CD4-positive, alpha-beta T cell (primary cell): Measurements from ENCODE around the gene CCDC194. TPM values are rescaled to one million over a fixed set of nuclear protein-coding genes. Genes with fewer than 3 reads are reported as not detected.

Experiments used
- ATAC-seq: fragments of 200-7000 bp; cut with Tn5 transposase; one replicate; pipeline ENCODE4 v1.10.0; 2022; ENCODE audit warnings: mild to moderate bottlenecking; ENCODE audit not compliant: poor library complexity
- CTCF ChIA-PET: fragments of 350-600 bp; sonication (Branson Sonifier 250); formaldehyde crosslinking; loops from one replicate; lab custom pipeline; 2021; ENCODE audit warnings: antibody characterized with exemption, inconsistent platforms; lab: Charles Lee
- POLR2A ChIA-PET: fragments of 350-600 bp; sonication (Branson Sonifier 250); formaldehyde crosslinking; loops from one replicate; lab custom pipeline; 2021; ENCODE audit warnings: antibody characterized with exemption, inconsistent platforms; lab: Charles Lee
- DNase-seq, 14 experiments: peaks; one replicate each; pipeline ENCODE4 v3.0.0-alpha.2; 2013 to 2020; ENCODE audit warnings: mixed read lengths in 2 of 14
- H3K27ac ChIP-seq, 2 donors: one replicate each; pipeline versions ENCODE4 v1.5.1 to v1.7.0; 2013; ENCODE audit warnings: low read length in 2 of 2, low read depth in 1 of 2, mild to moderate bottlenecking in 1 of 2
- H3K27me3 ChIP-seq, 2 experiments: 1 replicate in 1 of 2; 2 replicates in 1 of 2; pipeline versions ENCODE4 v1.6.1 to v1.7.0; 2013; ENCODE audit warnings: low read length in 2 of 2, control low read depth in 1 of 2, mild to moderate bottlenecking in 1 of 2, moderate library complexity in 1 of 2; ENCODE audit not compliant: insufficient read depth in 2 of 2, control insufficient read depth in 1 of 2
- H3K36me3 ChIP-seq: one replicate; pipeline ENCODE4 v1.6.1; 2013; ENCODE audit warnings: low read length, control low read depth; ENCODE audit not compliant: insufficient read depth
- H3K4me1 ChIP-seq: one replicate; pipeline ENCODE4 v1.6.1; 2013; ENCODE audit warnings: low read length, control low read depth; ENCODE audit not compliant: insufficient read depth
- H3K4me3 ChIP-seq: one replicate; pipeline ENCODE4 v1.5.1; 2013; ENCODE audit warnings: mild to moderate bottlenecking, low read length, moderate library complexity
- H3K9me3 ChIP-seq, 2 experiments: 1 replicate in 1 of 2; 2 replicates in 1 of 2; pipeline versions ENCODE4 v1.6.1 to v1.7.0; 2013; ENCODE audit warnings: low read length in 2 of 2, mild to moderate bottlenecking in 2 of 2, control low read depth in 1 of 2, moderate library complexity in 1 of 2; ENCODE audit not compliant: control insufficient read depth in 1 of 2, insufficient read depth in 1 of 2
- H3K27ac Mint-ChIP-seq: one replicate; pipeline ENCODE4 v1.8.0; 2020; ENCODE audit warnings: mixed read lengths
- H3K27me3 Mint-ChIP-seq: one replicate; pipeline ENCODE4 v1.8.0; 2021; ENCODE audit warnings: mixed read lengths
- H3K36me3 Mint-ChIP-seq: one replicate; pipeline ENCODE4 v1.8.0; 2021; ENCODE audit warnings: low read depth, mixed read lengths
- H3K4me1 Mint-ChIP-seq: one replicate; pipeline ENCODE4 v1.8.0; 2021; ENCODE audit warnings: low read depth, mixed read lengths
- H3K4me3 Mint-ChIP-seq: one replicate; pipeline ENCODE4 v1.8.0; 2020; ENCODE audit warnings: mild to moderate bottlenecking, mixed read lengths
- H3K9me3 Mint-ChIP-seq: one replicate; pipeline ENCODE4 v1.8.0; 2020; ENCODE audit warnings: mixed read lengths
- CTCF ChIP-seq: fragments of 200-600 bp; IDR thresholded peaks from one replicate; pipeline ENCODE4 v1.8.0; 2022; ENCODE audit warnings: antibody characterized with exemption, mild to moderate bottlenecking
- intact Hi-C, 2 experiments: fragments of 100-400 bp; cut with DNase I in 1 of 2; cut with micrococcal nuclease in 1 of 2; formaldehyde crosslinking; loops; one replicate each; pipeline versions ENCODE4 v1.15.1 to v1.9.0; 2023 to 2025; cut with DNase I, micrococcal nuclease
- total RNA-seq, 174 experiments: library from RNA in 2 of 174; stranded (reverse) in 2 of 174; gene quantifications; one replicate each; pipeline ENCODE4 v1.2.3 and lab custom pipeline; 2021 to 2026

CCDC194 gene
- total RNA-seq, 2 experiments from 2014 or later = not detected

GRCh38 chr19:17436094-17436873, 42.3 kb upstream of the CCDC194 start:
- no peak for ATAC-seq
- H3K27me3 ChIP-seq = peaks cover 0 to 2% of the 10 kb centered on the region in 2 experiments
- intact Hi-C loops = no loop called here
- H3K4me1 ChIP-seq = no peaks in the 10 kb centered on the region
- no peak overlapping the region for H3K27ac ChIP-seq
- Mint-ChIP-seq H3K27ac (no peak overlapping the region), H3K4me3 (no peak overlapping the region), H3K36me3 (no peaks in the 10 kb centered on the region), H3K27me3 (no peaks in the 10 kb centered on the region), H3K4me1 (no peaks in the 10 kb centered on the region), H3K9me3 (no peaks in the 10 kb centered on the region)
- H3K36me3 ChIP-seq = no peaks in the 10 kb centered on the region
- TF ChIP-seq CTCF = no peak
- H3K4me3 ChIP-seq = no peak overlapping the region
- DNase-seq = no peak
- ChIA-PET POLR2A (no interaction called here), CTCF (no interaction called here)
- peaks cover under 1 to 9% of the 10 kb centered on the region in 2 experiments for H3K9me3 ChIP-seq

GRCh38 chr19:17435218-17435617, 41.2 kb upstream of the CCDC194 start:
- intact Hi-C loops = no loop called here
- H3K9me3 Mint-ChIP-seq = no peaks in the 10 kb centered on the region
- CTCF ChIA-PET = no interaction called here

GRCh38 chr19:17431417-17431816, 37.4 kb upstream of the CCDC194 start:
- Histone ChIP-seq H3K27me3 (no peaks in the 10 kb centered on the region), H3K27ac (no peak overlapping the region), H3K9me3 (peaks cover 0 to 5% of the 10 kb centered on the region in 2 experiments), H3K36me3 (no peaks in the 10 kb centered on the region), H3K4me1 (no peaks in the 10 kb centered on the region), H3K4me3 (no peak overlapping the region)
- intact Hi-C loops = no loop called here
- no peak for TF ChIP-seq CTCF
- ATAC-seq (no peak), DNase-seq (no peak)
- Mint-ChIP-seq H3K4me3 (no peak overlapping the region), H3K9me3 (no peaks in the 10 kb centered on the region), H3K27me3 (no peaks in the 10 kb centered on the region), H3K4me1 (no peaks in the 10 kb centered on the region), H3K36me3 (no peaks in the 10 kb centered on the region), H3K27ac (no peak overlapping the region)
- CTCF ChIA-PET = no interaction called here
- POLR2A ChIA-PET = no interaction called here

More at GRCh38 chr19:17435218-17435617, 41.2 kb upstream of the CCDC194 start:
- no peaks in the 10 kb centered on the region for H3K36me3 ChIP-seq
- TF ChIP-seq CTCF = no peak
- H3K4me1 Mint-ChIP-seq = no peaks in the 10 kb centered on the region
- H3K36me3 Mint-ChIP-seq = no peaks in the 10 kb centered on the region
- no peaks in the 10 kb centered on the region for H3K27me3 Mint-ChIP-seq
- no peaks in the 10 kb centered on the region for H3K27me3 ChIP-seq
- POLR2A ChIA-PET = no interaction called here
- H3K27ac Mint-ChIP-seq = no peak overlapping the region
- H3K4me3 Mint-ChIP-seq = no peak overlapping the region
- H3K4me1 ChIP-seq = no peaks in the 10 kb centered on the region
- H3K4me3 ChIP-seq = no peak overlapping the region
- H3K27ac ChIP-seq = no peak overlapping the region
- DNase-seq (no peak), ATAC-seq (no peak)
- H3K9me3 ChIP-seq = peaks cover 0 to 9% of the 10 kb centered on the region in 2 experiments
